H1 (cell line): ENCODE measurements around the gene MPPED1. TPM values are rescaled to one million over a fixed set of nuclear protein-coding genes. Genes with fewer than 3 reads are reported as not detected.

ENCODE experiments used
- CHD7 ChIP-seq: fragments of 300-600 bp; sonication (generic); IDR thresholded peaks from 2 replicates; pipeline ENCODE4 v1.7.1; 2012; ENCODE audit warnings: low read length, moderate library complexity, mild to moderate bottlenecking, inconsistent platforms; ENCODE audit not compliant: insufficient replicate concordance
- polyA plus RNA-seq, 7 experiments: library from polyadenylated mRNA; depleted of rRNA in 3 of 7; stranded (reverse) in 5 of 7; unstranded in 2 of 7; fragments of >200 nt in 5 of 7; fragments of 200-250 nt in 2 of 7; gene quantifications; 1 replicate in 5 of 7; 2 replicates in 1 of 7; 4 replicates in 1 of 7; pipeline versions ENCODE4 v1.2.1 to v1.2.3, GENCODE V29; 2011 to 2013; ENCODE audit warnings: missing spikeins in 2 of 7, mixed read lengths in 2 of 7
- total RNA-seq: library from RNA; stranded (reverse); fragmentation: NEBNext Ultra II Directional; extraction: Animal tissue kit (Norgen Biotek cat#: 25700); gene quantifications from 2 replicates; pipeline ENCODE4 v1.2.1, GENCODE V29; 2021

Gene MPPED1
- total and polyA plus RNA-seq, 2 of the 8 experiments (the other 6 are each of a cell fraction or from before 2014, with no cell fraction given) = 0.29 to 0.37 TPM

GRCh38 chr22:43528601-43529360 is 117.0 kb downstream of the MPPED1 start (continued):
- no peak for TF ChIP-seq CHD7
